Glomerular visceral epithelial cell (primary cell): ENCODE measurements around the gene ELL2.
"Not testable (repeated sequence)": the region's sequence is repeated elsewhere in the genome, so short reads cannot be mapped to it uniquely, and the experiment has no call there.

Source experiments
- DNase-seq: peaks from one replicate; pipeline ENCODE4 v3.0.0-alpha.2; 2016; ENCODE audit errors: extremely low spot score

Gene ELL2

GRCh38 chr5:95859661-95860060 is 102.0 kb downstream of the ELL2 start:
- DNase-seq = no peak

GRCh38 chr5:95858661-95859595 is 102.7 kb downstream of the ELL2 start:
- DNase-seq = peak; percentile 98

GRCh38 chr5:95858023-95858461 is 103.6 kb downstream of the ELL2 start:
- DNase-seq = peak; percentile 74

- no peak for DNase-seq
Observed at GRCh38 chr5:95857185-95857945, 104.3 kb downstream of the ELL2 start.

- no peak for DNase-seq
Observed at GRCh38 chr5:95856501-95856981, 105.1 kb downstream of the ELL2 start.

GRCh38 chr5:95853490-95853889 is 108.2 kb downstream of the ELL2 start:
- no peak for DNase-seq

- DNase-seq = no peak
Observed at GRCh38 chr5:95852567-95852966, 109.1 kb downstream of the ELL2 start.

GRCh38 chr5:95851141-95851540 is 110.5 kb downstream of the ELL2 start:
- DNase-seq = not testable (repeated sequence)

GRCh38 chr5:95850391-95850894 is 111.2 kb downstream of the ELL2 start:
- DNase-seq = no peak

- DNase-seq = no peak
Observed at GRCh38 chr5:95848701-95849100, 113.0 kb downstream of the ELL2 start.

GRCh38 chr5:95847261-95847592 is 114.4 kb downstream of the ELL2 start:
- no peak for DNase-seq

- peak; percentile 81 for DNase-seq
Observed at GRCh38 chr5:95846554-95847260, 114.9 kb downstream of the ELL2 start.

- no peak for DNase-seq
Observed at GRCh38 chr5:95845391-95845790, 116.3 kb downstream of the ELL2 start.

GRCh38 chr5:95843733-95844223 is 117.9 kb downstream of the ELL2 start:
- no peak for DNase-seq

- peak; percentile 86 for DNase-seq
Observed at GRCh38 chr5:95842854-95843544, 118.7 kb downstream of the ELL2 start.

- no peak for DNase-seq
Observed at GRCh38 chr5:95841914-95842812, 119.5 kb downstream of the ELL2 start.

GRCh38 chr5:95840956-95841705 is 120.5 kb downstream of the ELL2 start:
- DNase-seq = no peak

- no peak for DNase-seq
Observed at GRCh38 chr5:95839658-95840057, 122.0 kb downstream of the ELL2 start.

GRCh38 chr5:95838556-95838955 is 123.1 kb downstream of the ELL2 start:
- no peak for DNase-seq
